Measurements from ENCODE around the gene KCTD1. TPM values are rescaled to one million over a fixed set of nuclear protein-coding genes. Genes with fewer than 3 reads are reported as not detected.

The KCTD1 gene
- total and polyA plus RNA-seq, 2 donors, result 9.7 to 12.1 TPM

- no peaks in the 10 kb centered on the region for H3K4me1 ChIP-seq (ENCODE audit: insufficient read depth)
- DNase-seq (ENCODE audit: extremely low spot score), result no peak
- 90% methylated on average over 3 of the region's 3 CpGs for WGBS
These were observed 55.3 kb downstream of the KCTD1 start for GRCh38 chr18:26493021-26493420.

GRCh38 chr18:26491194-26491816, 57.0 kb downstream of the KCTD1 start:
- WGBS, result 97% methylated on average over 6 of the region's 6 CpGs
- Histone ChIP-seq H3K27ac (ENCODE audit: low read depth) (no peak overlapping the region), H3K4me1 (ENCODE audit: insufficient read depth) (no peaks in the 10 kb centered on the region), H3K36me3 (ENCODE audit: insufficient read depth) (no peaks in the 10 kb centered on the region), H3K4me3 (ENCODE audit: low read depth, low read length) (no peak overlapping the region)
- DNase-seq (ENCODE audit: extremely low spot score), result no peak

More at GRCh38 chr18:26493021-26493420, 55.3 kb downstream of the KCTD1 start:
- no peaks in the 10 kb centered on the region for H3K36me3 ChIP-seq (ENCODE audit: insufficient read depth)
- no peak overlapping the region for H3K4me3 ChIP-seq (ENCODE audit: low read depth, low read length)
- no peak overlapping the region for H3K27ac ChIP-seq (ENCODE audit: low read depth)

DNA sequence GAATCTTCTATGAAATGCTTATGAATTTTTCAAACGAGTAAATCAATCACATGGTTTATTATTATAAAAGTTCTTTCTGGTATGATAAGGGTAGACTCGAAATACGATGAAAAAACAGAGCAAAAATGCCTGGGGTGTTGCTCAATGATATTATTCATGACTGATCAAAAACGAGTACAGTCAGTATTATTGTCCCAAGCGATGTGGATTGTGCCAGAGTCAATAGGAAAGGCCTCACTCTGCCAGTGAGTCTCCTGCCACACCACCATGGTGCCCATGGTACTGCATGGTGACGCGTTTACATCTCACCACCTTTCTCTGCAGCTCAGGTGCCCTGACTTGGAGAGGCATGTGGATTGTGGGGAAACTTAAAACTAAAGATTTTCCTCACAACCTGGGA, 58.5 kb downstream of the KCTD1 start:
- no peak for DNase-seq (ENCODE audit: extremely low spot score)
- WGBS, result 79% methylated on average over 7 of the region's 7 CpGs
- Histone ChIP-seq H3K4me1 (ENCODE audit: insufficient read depth) (no peaks in the 10 kb centered on the region), H3K4me3 (ENCODE audit: low read depth, low read length) (no peak overlapping the region), H3K36me3 (ENCODE audit: insufficient read depth) (no peaks in the 10 kb centered on the region), H3K27ac (ENCODE audit: low read depth) (no peak overlapping the region)

DNA sequence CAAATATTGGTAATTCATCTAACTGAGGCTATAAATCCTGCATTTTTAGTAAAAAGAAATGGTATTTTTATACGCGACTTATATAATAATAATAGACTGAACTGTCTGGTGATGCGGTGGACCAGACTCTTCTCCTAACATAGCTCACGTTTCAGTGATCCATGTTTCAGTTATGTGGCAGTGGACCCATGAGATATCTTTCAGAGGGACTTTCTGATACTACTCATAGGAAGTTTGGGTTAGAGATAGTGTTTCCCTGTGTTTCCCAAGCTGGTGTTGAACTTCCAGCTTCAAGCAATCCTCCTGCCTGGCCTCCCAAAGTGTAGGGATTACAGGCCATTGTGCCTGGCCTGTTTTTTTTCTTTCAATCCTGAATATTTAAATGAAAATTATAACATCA, 59.2 kb downstream of the KCTD1 start:
- Histone ChIP-seq H3K27ac (ENCODE audit: low read depth) (no peak overlapping the region), H3K4me3 (ENCODE audit: low read depth, low read length) (no peak overlapping the region), H3K36me3 (ENCODE audit: insufficient read depth) (no peaks in the 10 kb centered on the region), H3K4me1 (ENCODE audit: insufficient read depth) (no peaks in the 10 kb centered on the region)
- DNase-seq (ENCODE audit: extremely low spot score), result no peak
- WGBS, result 89% methylated on average over 4 of the region's 4 CpGs

DNA sequence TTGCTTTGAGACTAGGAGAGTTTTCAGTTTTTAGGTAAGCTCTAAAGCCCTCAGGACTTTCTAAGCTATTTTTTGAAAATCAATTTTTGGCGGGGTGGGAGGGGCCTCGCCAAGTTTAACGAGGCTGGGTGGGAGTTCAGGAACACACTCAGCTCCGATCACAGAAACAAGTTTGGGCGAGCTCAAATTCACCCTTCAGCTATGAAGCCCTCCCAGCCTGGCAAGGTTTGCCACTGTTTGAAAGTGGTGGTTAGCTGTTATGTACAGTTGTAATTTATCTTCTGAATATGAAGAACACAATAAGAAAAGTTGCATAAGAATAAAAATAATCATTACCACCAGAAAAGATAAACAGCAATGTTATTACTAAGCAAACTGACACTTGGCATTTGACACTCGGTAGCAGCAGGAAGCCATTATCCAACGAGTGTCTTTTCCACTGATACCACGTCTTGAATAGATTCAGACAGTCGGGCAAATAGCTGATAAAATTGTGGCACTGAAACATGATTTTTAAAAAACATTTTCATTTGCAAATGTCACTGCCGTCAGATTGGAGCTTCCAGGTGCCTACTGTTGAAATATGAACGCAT, 59.8 kb downstream of the KCTD1 start:
- H3K27ac ChIP-seq (ENCODE audit: low read depth), result no peak overlapping the region
- no peaks in the 10 kb centered on the region for H3K36me3 ChIP-seq (ENCODE audit: insufficient read depth)
- no peak overlapping the region for H3K4me3 ChIP-seq (ENCODE audit: low read depth, low read length)
- no peaks in the 10 kb centered on the region for H3K4me1 ChIP-seq (ENCODE audit: insufficient read depth)
- DNase-seq (ENCODE audit: extremely low spot score), result no peak
- 59% methylated on average over 11 of the region's 11 CpGs for WGBS

DNA sequence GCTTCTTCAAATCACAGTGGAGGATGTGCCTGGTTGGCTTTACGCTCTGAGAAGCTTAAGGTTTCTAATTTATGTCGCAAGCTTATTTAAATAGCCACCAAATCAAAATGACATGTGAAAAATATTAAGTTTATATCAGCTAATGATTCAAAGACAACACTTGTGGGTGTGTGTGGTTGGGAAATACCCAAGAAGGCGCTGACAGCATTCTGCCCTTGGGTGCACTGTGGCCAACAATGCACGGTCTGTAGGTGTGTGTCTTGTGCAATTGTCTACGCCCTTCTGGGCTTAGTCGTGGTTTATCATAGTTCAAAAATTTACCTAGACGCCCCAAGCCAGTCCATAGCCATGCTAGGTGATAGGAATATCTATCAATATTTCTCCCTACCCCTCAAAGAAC, 60.9 kb downstream of the KCTD1 start:
- no peaks in the 10 kb centered on the region for H3K4me1 ChIP-seq (ENCODE audit: insufficient read depth)
- no peak for DNase-seq (ENCODE audit: extremely low spot score)
- H3K4me3 ChIP-seq (ENCODE audit: low read depth, low read length), result no peak overlapping the region
- no peak overlapping the region for H3K27ac ChIP-seq (ENCODE audit: low read depth)
- H3K36me3 ChIP-seq (ENCODE audit: insufficient read depth), result no peaks in the 10 kb centered on the region
- WGBS, result 86% methylated on average over 7 of the region's 7 CpGs

- no peaks in the 10 kb centered on the region for H3K36me3 ChIP-seq (ENCODE audit: insufficient read depth)
- DNase-seq (ENCODE audit: extremely low spot score), result no peak
- no peak overlapping the region for H3K4me3 ChIP-seq (ENCODE audit: low read depth, low read length)
- 82% methylated on average over 4 of the region's 4 CpGs for WGBS
- no peak overlapping the region for H3K27ac ChIP-seq (ENCODE audit: low read depth)
- no peaks in the 10 kb centered on the region for H3K4me1 ChIP-seq (ENCODE audit: insufficient read depth)
These were observed 64.7 kb downstream of the KCTD1 start for GRCh38 chr18:26483633-26484032.

- WGBS, result 56% methylated on average over 5 of the region's 5 CpGs
These were observed 65.8 kb downstream of the KCTD1 start for GRCh38 chr18:26482569-26482968.

GRCh38 chr18:26480897-26481795, 67.2 kb downstream of the KCTD1 start:
- WGBS, result 66% methylated on average over 8 of the region's 8 CpGs
- Histone ChIP-seq H3K27ac (ENCODE audit: low read depth) (no peak overlapping the region), H3K36me3 (ENCODE audit: insufficient read depth) (no peaks in the 10 kb centered on the region), H3K4me3 (ENCODE audit: low read depth, low read length) (no peak overlapping the region), H3K4me1 (ENCODE audit: insufficient read depth) (no peaks in the 10 kb centered on the region)
- no peak for DNase-seq (ENCODE audit: extremely low spot score)

More at GRCh38 chr18:26482569-26482968, 65.8 kb downstream of the KCTD1 start:
- no peaks in the 10 kb centered on the region for H3K4me1 ChIP-seq (ENCODE audit: insufficient read depth)
- DNase-seq (ENCODE audit: extremely low spot score), result no peak
- no peak overlapping the region for H3K27ac ChIP-seq (ENCODE audit: low read depth)
- no peak overlapping the region for H3K4me3 ChIP-seq (ENCODE audit: low read depth, low read length)
- H3K36me3 ChIP-seq (ENCODE audit: insufficient read depth), result no peaks in the 10 kb centered on the region

DNA sequence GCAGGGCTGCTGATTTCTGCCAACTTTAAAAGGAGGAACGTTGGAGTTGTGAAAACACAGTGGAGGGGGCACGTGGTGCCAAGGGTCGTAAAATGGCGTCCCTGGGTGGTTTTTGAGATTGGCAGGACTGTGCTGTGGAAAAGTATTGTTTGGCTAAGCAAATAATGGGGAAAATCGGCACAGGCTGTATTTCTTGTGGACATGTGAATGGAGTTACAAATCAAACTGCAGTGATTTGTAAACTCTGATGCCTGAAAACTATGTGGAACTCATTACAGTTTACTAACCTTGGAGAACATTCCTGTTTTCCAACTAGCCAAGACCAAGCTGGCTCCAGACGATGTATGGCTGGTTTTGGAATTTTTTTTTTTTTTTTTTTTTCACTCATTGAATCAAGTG, 68.7 kb downstream of the KCTD1 start:
- Histone ChIP-seq H3K4me3 (ENCODE audit: low read depth, low read length) (no peak overlapping the region), H3K4me1 (ENCODE audit: insufficient read depth) (no peaks in the 10 kb centered on the region), H3K27ac (ENCODE audit: low read depth) (no peak overlapping the region), H3K36me3 (ENCODE audit: insufficient read depth) (no peaks in the 10 kb centered on the region)
- DNase-seq (ENCODE audit: extremely low spot score), result no peak
- WGBS, result 31% methylated on average over 6 of the region's 6 CpGs

DNA sequence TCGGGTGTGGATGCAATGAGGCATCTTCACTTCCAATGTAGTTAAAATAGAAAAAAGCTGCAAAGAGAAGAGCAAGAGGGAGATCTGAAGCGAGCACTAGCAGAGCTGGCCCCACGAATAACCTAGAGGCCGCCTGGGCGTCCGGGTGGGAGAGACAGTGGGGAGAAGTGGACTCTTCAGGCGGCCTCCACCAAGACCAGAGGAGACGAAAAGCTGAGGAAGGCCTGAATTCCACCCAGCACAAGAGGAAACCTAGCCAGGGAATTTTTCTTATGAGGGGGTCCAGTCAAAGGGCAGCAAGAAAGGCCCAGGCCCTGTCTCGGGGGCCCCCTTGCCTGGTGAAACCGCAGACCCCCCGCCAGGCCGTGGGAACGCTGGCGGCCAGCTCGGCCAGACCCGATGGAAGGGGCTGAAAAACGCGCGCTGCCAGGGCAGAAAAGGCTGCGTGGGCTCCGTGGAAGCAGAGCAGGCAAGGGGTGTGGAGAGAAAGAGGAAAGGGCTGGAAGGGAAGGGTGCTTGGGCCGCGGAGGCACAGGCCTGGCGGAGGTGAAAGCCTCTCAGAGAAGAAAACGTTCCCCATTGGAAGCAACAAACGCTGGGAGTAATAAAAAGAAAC, 69.2 kb downstream of the KCTD1 start:
- no peak overlapping the region for H3K27ac ChIP-seq (ENCODE audit: low read depth)
- no peaks in the 10 kb centered on the region for H3K4me1 ChIP-seq (ENCODE audit: insufficient read depth)
- DNase-seq (ENCODE audit: extremely low spot score), result no peak
- no peak overlapping the region for H3K4me3 ChIP-seq (ENCODE audit: low read depth, low read length)
- H3K36me3 ChIP-seq (ENCODE audit: insufficient read depth), result no peaks in the 10 kb centered on the region
- 74% methylated on average over 26 of the region's 26 CpGs for WGBS

DNA sequence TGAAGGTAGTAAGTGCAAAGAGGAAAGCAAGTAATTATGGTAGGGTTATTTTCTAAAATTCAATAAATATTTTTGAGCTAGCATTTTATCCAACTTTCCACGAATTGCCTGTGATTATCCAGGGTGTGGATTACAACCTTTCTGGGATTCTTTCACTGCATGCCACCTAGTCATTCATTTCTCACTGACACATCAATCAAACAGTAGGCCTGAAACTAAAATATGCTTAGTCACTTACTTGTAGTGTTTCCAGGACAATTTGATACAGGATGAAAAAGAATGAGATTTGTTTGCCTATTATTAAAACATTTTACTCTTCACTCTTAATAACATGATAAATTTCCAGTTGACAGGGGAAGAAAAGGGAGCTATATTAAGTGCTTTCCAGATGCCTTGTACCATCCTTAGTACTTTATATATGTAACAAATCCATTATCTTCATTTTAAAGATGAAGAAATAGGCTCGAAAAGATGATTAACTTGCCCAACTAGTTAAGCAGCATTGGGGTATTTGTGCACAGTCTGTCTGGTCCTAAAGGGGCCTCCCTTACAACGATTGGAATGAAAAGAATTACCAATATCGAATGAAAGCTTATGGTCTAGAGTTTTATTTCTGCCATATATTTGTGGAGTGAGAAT, 70.4 kb downstream of the KCTD1 start:
- no peak for DNase-seq (ENCODE audit: extremely low spot score)
- WGBS, result 76% methylated on average over 4 of the region's 4 CpGs
- no peak overlapping the region for H3K4me3 ChIP-seq (ENCODE audit: low read depth, low read length)
- no peaks in the 10 kb centered on the region for H3K36me3 ChIP-seq (ENCODE audit: insufficient read depth)
- H3K27ac ChIP-seq (ENCODE audit: low read depth), result no peak overlapping the region
- no peaks in the 10 kb centered on the region for H3K4me1 ChIP-seq (ENCODE audit: insufficient read depth)

GRCh38 chr18:26476697-26477096, 71.7 kb downstream of the KCTD1 start:
- Histone ChIP-seq H3K27ac (ENCODE audit: low read depth) (no peak overlapping the region), H3K36me3 (ENCODE audit: insufficient read depth) (no peaks in the 10 kb centered on the region), H3K4me3 (ENCODE audit: low read depth, low read length) (no peak overlapping the region), H3K4me1 (ENCODE audit: insufficient read depth) (no peaks in the 10 kb centered on the region)
- WGBS, result 96% methylated on average over 8 of the region's 8 CpGs
- no peak for DNase-seq (ENCODE audit: extremely low spot score)

Data from urinary bladder (tissue), 4 donors.